Stimulated activated CD4-positive, alpha-beta T cell treated with anti-CD3 and anti-CD28 coated beads, Interleukin-4, amount 100 ng/mL, for 4 hours (primary cell): ENCODE data around the gene DCD.
"Not testable (repeated sequence)": the region's sequence is repeated elsewhere in the genome, so short reads cannot be mapped to it uniquely, and the experiment has no call there.

Source experiments
- DNase-seq, 2 experiments: peaks; one replicate each; pipeline ENCODE4 v3.0.0-alpha.2; 2020

The DCD gene

GRCh38 chr12:54648265-54648664 lies at the start of gene DCD:
Gene DCD, minus strand, starts transcription at chr12:54648365. Its CDS starts 62 bp downstream, at chr12:54648303.
- DNase-seq = no peak

- DNase-seq = no peak
These were observed 49.7 kb upstream of the DCD start for GRCh38 chr12:54697851-54698250.

- DNase-seq = no peak
These were observed 44.2 kb upstream of the DCD start for GRCh38 chr12:54692353-54692752.

- no peak for DNase-seq
These were observed 41.8 kb upstream of the DCD start for GRCh38 chr12:54689984-54690383.

- DNase-seq = no peak
These were observed 40.8 kb upstream of the DCD start for GRCh38 chr12:54689034-54689372.

- DNase-seq = no peak
These were observed 40.3 kb upstream of the DCD start for GRCh38 chr12:54688309-54689033.

- no peak for DNase-seq
These were observed 36.8 kb upstream of the DCD start for GRCh38 chr12:54684636-54685630.

GRCh38 chr12:54683398-54683797 lies 35.2 kb upstream of the DCD start:
- no peak for DNase-seq

GRCh38 chr12:54682674-54683073 lies 34.5 kb upstream of the DCD start:
- no peak for DNase-seq

- DNase-seq = no peak
These were observed 32.2 kb upstream of the DCD start for GRCh38 chr12:54680374-54680773.

GRCh38 chr12:54678131-54678530 lies 30.0 kb upstream of the DCD start:
- DNase-seq = no peak

GRCh38 chr12:54667945-54668344 lies 19.8 kb upstream of the DCD start:
- no peak for DNase-seq

GRCh38 chr12:54666008-54666407 lies 17.8 kb upstream of the DCD start:
- DNase-seq = no peak

- not testable (repeated sequence) for DNase-seq
These were observed 17.0 kb upstream of the DCD start for GRCh38 chr12:54665022-54665635.

- no peak for DNase-seq
These were observed 15.4 kb upstream of the DCD start for GRCh38 chr12:54663603-54664002.

GRCh38 chr12:54662026-54662425 lies 13.9 kb upstream of the DCD start:
- DNase-seq = no peak

GRCh38 chr12:54661048-54661447 lies 12.9 kb upstream of the DCD start:
- DNase-seq = no peak

- DNase-seq = no peak
These were observed 12.3 kb upstream of the DCD start for GRCh38 chr12:54660320-54660962.

- peak; percentile 21 to 42 for DNase-seq
These were observed 10.4 kb upstream of the DCD start for GRCh38 chr12:54658306-54659264.

- DNase-seq = no peak
These were observed 9.0 kb upstream of the DCD start for GRCh38 chr12:54657105-54657607.

- no peak for DNase-seq
These were observed 6.8 kb upstream of the DCD start for GRCh38 chr12:54654926-54655325.

- DNase-seq = no peak
These were observed 4.9 kb upstream of the DCD start for GRCh38 chr12:54653025-54653424.
